Prostate gland (tissue), 2 donors: Measurements from ENCODE around the gene GNG2.

Experiments used
- POLR2A ChIP-seq: fragments of 450-650 bp; IDR thresholded peaks from one replicate; pipeline ENCODE4 v1.6.1; 2016; ENCODE audit warnings: antibody characterized with exemption, mild to moderate bottlenecking
- POLR2AphosphoS5 ChIP-seq: sonication (generic); formaldehyde crosslinking; IDR thresholded peaks from one replicate; pipeline ENCODE4 v1.6.1; 2017; ENCODE audit warnings: antibody characterized with exemption
- TF ChIP-seq, protein P1 (sequence below), 4 experiments: fragments of 200-600 bp in 2 of 4; fragments of 450-650 bp in 2 of 4; sonication (generic) in 2 of 4; IDR thresholded peaks; 1 replicate in 3 of 4; 2 replicates in 1 of 4; pipeline ENCODE4 v1.5.1; 2016 to 2019; ENCODE audit warnings: antibody characterized with exemption in 4 of 4, mild to moderate bottlenecking in 2 of 4, moderate library complexity in 2 of 4

GRCh38 chr14:52003324-52003723 is 142.9 kb downstream of the GNG2 start:
- TF ChIP-seq POLR2A = no peak
- TF ChIP-seq, protein P1, sequence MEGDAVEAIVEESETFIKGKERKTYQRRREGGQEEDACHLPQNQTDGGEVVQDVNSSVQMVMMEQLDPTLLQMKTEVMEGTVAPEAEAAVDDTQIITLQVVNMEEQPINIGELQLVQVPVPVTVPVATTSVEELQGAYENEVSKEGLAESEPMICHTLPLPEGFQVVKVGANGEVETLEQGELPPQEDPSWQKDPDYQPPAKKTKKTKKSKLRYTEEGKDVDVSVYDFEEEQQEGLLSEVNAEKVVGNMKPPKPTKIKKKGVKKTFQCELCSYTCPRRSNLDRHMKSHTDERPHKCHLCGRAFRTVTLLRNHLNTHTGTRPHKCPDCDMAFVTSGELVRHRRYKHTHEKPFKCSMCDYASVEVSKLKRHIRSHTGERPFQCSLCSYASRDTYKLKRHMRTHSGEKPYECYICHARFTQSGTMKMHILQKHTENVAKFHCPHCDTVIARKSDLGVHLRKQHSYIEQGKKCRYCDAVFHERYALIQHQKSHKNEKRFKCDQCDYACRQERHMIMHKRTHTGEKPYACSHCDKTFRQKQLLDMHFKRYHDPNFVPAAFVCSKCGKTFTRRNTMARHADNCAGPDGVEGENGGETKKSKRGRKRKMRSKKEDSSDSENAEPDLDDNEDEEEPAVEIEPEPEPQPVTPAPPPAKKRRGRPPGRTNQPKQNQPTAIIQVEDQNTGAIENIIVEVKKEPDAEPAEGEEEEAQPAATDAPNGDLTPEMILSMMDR (IDR thresholded peaks at IDR 0.05) = no peak
- peak; percentile 86 for TF ChIP-seq POLR2AphosphoS5
